Fibroblast of villous mesenchyme (primary cell): Measurements from ENCODE around the gene PIK3R5. TPM values are rescaled to one million over a fixed set of nuclear protein-coding genes. Genes with fewer than 3 reads are reported as not detected.
"Not testable (repeated sequence)": the region's sequence is repeated elsewhere in the genome, so short reads cannot be mapped to it uniquely, and the experiment has no call there.

ENCODE experiments used
- DNase-seq: peaks from one replicate; pipeline ENCODE4 v3.0.0-alpha.2; 2010; ENCODE audit warnings: low read depth
- H3K4me3 ChIP-seq: 2 replicates; pipeline ENCODE4 v1.5.1; 2011; ENCODE audit warnings: low read depth, mild to moderate bottlenecking, low read length
- total RNA-seq: library from RNA; depleted of rRNA; stranded (reverse); fragments of >200 nt; gene quantifications from 2 replicates; pipeline ENCODE4 v1.2.3, GENCODE V29; 2012
- TF ChIP-seq, protein P1 (sequence below): IDR thresholded peaks from 2 replicates; pipeline ENCODE4 v1.5.1; 2012; ENCODE audit warnings: low read depth, mild to moderate bottlenecking, low read length; ENCODE audit not compliant: insufficient read depth

The PIK3R5 gene
- total RNA-seq, 1 donor: not detected

DNA sequence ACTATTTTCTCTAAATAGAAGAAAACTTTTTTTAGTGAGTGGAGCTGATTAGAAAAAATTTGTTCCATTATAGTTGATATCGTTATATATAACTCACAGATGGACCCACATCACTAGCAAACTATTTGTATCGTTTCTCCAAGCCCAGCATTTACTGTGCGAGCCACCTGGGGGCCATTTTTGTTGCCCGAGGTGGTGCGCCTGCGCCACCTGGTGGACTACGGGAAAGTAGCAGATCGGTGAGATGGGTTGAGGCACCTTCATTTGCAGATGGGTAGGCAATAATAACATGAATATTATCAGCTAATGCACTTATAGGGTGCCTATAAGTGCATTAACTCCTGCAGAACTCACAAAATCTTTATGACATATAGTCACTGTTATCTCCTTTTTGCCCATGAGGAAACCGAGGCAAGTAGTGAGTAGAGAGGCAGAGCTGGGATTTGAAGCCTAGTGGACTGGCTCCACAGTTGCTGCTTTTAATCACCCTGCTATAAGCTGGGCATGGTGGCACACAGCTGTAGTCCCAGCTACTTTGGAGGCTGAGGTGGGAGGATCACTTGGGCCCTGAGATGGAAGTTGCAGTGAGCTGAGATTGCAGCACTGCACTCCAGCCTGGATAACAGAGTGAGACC, 32.6 kb upstream of the PIK3R5 start:
- peak; percentile 44 for DNase-seq
- TF ChIP-seq, protein P1, sequence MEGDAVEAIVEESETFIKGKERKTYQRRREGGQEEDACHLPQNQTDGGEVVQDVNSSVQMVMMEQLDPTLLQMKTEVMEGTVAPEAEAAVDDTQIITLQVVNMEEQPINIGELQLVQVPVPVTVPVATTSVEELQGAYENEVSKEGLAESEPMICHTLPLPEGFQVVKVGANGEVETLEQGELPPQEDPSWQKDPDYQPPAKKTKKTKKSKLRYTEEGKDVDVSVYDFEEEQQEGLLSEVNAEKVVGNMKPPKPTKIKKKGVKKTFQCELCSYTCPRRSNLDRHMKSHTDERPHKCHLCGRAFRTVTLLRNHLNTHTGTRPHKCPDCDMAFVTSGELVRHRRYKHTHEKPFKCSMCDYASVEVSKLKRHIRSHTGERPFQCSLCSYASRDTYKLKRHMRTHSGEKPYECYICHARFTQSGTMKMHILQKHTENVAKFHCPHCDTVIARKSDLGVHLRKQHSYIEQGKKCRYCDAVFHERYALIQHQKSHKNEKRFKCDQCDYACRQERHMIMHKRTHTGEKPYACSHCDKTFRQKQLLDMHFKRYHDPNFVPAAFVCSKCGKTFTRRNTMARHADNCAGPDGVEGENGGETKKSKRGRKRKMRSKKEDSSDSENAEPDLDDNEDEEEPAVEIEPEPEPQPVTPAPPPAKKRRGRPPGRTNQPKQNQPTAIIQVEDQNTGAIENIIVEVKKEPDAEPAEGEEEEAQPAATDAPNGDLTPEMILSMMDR: peak; percentile 93
- no peak overlapping the region for H3K4me3 ChIP-seq

DNA sequence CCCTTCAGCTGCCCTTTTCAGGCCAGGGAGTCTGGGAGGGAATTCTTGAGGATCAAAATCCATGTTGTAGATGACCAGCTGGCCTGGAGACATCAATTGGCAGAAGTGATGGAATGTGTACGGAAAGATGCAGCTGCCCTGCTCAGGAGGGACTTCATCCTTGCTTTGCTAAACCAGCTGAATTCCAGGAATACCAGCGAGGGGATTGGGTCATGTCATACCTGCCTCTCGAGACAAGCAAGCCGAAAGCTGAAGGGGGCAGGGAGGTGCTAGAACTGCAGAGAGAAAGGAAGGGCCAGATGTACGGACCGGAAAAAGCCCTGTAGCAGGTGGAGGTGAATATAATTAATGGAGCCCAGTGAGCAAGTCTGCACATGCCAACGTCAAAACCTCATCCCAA, 30.2 kb upstream of the PIK3R5 start:
- DNase-seq: no peak
- no peak overlapping the region for H3K4me3 ChIP-seq
- TF ChIP-seq, protein P1: no peak

DNA sequence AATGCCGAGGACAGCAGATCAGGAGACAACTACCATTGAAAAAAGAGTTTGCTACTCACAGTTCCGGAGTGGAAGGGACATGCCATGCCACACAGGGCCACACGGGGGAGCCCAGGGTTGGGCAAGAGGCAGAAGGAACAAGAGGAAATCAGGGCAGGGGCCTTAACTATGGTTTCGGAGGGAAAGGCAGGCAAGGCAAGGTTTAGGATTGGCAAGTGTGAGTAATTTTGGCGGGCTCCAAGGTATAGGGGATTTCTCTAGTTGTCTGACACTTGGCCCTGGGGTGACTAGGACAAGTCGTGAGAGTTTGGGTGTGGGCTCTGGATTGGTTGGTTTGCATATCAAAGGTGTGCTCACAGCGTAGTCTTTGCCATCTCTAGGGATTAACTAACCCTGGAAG, 28.8 kb upstream of the PIK3R5 start:
- H3K4me3 ChIP-seq: no peak overlapping the region
- TF ChIP-seq, protein P1: peak; percentile 95
- peak; percentile 39 for DNase-seq

DNA sequence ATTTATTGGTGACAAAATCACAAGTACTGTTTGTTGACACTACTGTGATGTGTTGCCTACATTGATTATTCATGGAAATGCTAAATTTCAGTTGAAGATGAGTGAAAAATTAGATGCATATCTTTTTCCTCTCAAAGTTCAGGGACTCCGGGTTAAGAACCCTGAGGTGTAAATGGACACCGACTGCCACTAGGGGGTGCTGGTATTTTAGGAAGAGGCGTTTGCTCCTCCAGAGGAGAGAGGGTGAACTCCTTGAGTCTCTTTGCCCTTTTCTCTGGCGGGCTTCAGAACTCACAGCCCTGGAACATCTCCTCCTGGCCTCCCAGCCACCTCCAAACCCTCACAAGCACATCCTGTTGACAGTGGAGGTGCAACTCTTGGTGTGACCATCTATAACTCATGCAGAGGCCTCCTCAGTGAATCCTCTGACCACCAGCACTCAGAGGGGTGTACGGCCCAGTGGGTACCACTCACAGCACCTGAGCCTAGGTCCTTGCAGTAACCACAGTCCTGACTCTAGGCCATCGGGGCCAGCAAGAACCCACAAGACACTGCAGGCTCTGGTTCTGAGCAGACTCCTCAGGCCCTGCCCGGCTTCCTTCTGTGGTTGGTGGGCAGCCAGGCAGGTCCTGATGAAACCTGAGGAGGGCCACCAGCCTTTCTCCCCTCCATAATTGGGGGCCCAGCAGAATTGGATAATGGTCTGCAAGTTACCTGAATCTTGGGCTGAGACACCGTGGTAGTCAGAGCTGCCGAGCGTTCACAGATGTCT, 26.2 kb upstream of the PIK3R5 start:
- H3K4me3 ChIP-seq: no peak overlapping the region
- TF ChIP-seq, protein P1: peak; percentile 74
- DNase-seq: peak; percentile 59

DNA sequence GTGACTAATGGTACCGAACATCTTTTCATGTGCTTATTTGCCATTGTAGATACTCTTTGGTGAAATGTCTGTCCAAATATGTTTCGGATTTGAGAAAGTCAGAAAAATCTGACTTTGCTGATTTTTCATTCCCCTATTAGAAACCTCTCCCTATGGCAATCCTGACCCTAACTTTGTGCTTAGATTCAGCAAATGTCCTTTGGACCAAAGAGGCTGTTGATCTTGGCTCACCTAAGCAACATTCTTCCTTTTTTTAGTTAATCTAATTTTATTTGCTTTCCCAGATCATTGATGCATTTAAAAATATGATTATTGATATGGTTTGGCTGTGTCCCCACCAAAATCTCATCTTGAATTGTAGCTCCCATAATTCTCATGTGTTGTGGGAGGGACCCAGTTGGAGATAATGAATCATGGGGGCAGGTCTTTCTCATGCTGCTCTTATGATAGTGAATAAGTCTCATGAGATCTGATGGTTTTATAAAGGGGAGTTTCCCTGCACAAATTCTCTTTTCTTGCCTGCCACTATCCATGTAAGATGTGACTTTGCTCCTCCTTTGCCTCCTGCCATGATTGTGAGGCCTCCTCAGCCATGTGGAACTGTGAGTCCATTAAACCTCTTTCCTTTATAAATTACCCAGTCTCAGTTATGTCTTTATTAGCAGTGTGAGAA, 22.9 kb upstream of the PIK3R5 start:
- not testable (repeated sequence) for H3K4me3 ChIP-seq, DNase-seq

DNA sequence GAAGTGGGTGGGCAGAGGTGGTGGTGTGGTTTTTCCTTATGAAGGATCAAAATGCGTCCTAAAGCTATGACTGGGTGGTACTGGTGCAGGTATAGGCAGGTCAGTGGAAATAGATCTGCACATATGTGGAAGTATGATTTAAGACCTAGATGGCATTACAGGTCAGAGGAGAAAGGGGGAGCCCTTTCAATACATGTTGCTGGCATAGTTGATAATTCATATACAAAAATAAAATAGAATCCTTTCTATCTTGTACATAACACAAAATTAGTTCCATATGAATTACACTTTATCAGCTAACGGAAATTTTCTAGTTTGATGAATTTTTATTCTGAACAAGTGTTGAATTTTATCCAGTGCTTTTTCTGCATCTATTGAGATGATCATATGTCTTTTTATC, 20.8 kb upstream of the PIK3R5 start:
- TF ChIP-seq, protein P1: no peak
- DNase-seq: no peak
- H3K4me3 ChIP-seq: no peak overlapping the region

DNA sequence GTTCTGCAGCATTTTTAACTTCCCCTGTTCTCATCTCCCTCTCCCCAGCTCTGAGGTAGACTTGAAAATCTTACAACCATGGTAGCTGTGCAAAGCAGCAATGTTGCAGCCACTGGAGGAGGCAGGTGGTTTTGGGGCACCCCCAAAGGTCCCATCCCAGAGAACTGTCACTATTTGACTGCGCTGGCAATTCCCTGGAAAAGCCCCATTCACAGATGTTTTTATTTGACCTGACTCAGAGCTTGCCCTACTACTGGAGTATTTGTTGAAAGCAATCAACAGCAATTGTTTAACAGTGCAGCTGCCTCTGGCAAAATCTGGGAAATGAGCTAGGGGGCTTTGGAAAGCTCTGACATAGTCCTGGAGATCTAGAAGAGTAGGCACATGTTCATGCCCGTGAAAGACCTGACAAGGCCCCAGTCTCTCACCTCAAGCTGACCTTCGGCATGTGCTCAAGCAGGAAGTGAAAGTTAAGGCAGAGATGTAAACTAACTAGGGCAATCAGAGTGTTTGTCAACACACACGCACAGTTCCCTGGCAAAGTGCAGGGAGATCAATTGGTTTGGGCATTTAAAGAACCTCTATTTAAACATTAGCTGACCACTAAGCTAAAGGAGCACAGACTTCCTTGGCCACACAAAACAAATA, 19.7 kb upstream of the PIK3R5 start:
- DNase-seq: no peak
- TF ChIP-seq, protein P1: no peak
- no peak overlapping the region for H3K4me3 ChIP-seq

DNA sequence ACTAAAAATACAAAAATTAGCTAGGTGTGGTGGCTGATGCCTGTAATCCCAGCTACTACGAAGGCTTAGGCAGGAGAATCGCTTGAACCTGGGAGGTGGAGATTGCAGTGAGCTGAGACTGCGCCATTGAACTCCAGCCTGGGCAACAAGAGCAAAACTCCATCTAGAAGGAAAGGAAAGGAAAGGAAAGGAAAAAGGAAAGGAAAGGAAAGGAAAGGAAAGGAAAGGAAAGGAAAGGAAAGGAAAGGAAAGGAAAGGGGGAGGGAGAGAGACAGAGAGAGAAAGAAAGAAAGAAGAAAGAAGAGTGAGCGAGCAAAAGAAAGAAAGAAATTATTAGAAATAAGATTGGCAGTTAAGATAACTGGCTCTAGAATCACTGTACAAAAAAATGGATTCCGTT, 18.7 kb upstream of the PIK3R5 start:
- H3K4me3 ChIP-seq, DNase-seq: not testable (repeated sequence)
